HG02763 (cell line): ENCODE results near the gene BCAS1.

Experiments used
- ATAC-seq: cut with Tn5 transposase; IDR thresholded peaks from one replicate; pipeline ENCODE4 v1.9.1; 2021; ENCODE audit warnings: mild to moderate bottlenecking, moderate library complexity; ENCODE audit not compliant: unreplicated experiment

The BCAS1 gene

GRCh38 chr20:54070187-54070987 lies at the start of gene BCAS1:
TSS of gene BCAS1 (minus strand) at chr20:54070594. CDS start at chr20:54058718, 11,876 bp downstream.
- ATAC-seq: no peak

DNA sequence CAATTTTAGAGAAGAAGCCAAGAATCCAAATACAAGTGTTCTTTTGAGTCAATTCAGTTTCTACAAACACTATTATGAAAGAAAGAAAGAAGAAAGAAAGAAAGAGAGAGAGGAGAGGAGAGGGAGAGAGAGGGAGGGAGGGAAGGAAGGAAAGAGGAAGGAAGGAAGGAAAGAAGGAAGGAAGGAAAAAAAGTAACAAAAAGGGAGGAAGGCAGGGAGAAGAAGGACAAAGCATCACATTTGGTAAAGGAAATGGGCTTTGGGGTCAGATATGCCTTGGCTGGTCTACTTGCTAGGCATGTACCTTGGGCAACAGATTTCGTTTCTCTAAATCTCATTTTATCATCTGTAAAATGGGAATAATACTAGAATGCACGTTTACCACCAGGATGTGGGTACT lies 49.4 kb upstream of the BCAS1 start:
- ATAC-seq: no peak

GRCh38 chr20:54118220-54119001 lies 48.0 kb upstream of the BCAS1 start:
- no peak for ATAC-seq

DNA sequence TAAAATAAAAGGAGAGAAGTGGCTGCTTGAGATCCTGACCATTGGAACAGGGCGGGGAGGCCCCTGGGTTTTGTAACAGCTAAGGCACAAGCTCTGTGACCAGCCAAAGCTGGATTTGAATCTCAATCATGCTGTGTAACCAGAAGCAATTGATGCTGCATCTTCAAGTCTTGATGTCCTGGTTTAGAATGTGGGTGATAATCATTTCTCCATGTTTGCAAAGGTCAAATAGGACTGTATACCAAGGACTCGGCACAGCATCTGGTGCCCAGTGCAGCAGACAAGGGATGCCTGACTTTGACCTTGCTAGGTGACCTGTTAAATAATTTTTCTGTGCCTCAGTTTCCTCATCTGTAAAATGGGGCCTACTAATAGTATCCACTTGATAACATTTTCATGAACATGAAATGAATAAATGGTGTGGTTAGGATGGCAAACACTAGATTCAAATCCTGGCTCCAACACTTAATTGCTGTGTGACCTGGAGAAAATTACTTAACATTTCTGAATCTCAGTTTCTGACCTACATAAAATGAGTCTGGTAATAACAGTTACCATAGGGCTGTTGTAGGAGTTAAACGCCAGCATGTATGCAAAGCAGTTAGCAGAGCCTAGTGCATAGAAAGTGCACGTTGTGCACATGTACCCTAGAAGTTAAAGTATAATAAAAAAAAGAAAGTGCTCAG lies 46.3 kb upstream of the BCAS1 start:
- no peak for ATAC-seq

DNA sequence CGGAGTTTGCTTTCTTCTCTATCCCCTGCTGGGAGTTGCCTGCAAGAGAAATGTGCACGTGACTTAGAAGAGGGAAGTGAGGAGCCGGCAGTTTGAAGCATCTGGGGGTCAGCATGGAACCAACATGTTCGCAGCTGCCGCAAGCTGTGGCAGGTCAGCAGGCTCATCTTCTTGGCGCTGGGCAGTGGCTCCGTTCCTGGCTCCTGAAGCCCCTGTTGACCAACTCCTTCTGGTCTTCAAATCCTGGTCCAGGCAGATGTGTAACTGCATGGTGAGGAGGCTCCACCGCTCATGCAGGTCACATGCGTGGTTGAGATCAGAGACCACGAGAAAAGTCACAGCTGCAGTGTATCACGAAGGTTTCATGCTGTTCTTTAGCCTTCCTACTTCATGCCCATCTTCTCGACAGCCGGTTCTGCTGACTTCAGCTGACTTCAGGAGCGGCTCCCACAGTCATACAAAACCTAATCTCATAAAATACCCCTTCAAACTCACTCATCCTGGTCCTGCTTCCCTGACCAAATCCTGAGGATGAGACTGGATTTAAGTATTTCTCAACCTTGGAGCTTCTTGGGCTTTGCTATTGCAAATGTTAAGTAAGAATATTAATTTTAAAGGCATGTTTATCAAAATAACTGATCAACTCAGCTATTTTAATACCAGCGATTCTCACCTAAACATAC lies 44.9 kb upstream of the BCAS1 start:
- ATAC-seq: no peak

- ATAC-seq: no peak
Measured at GRCh38 chr20:54114109-54114508, 43.7 kb upstream of the BCAS1 start.

DNA sequence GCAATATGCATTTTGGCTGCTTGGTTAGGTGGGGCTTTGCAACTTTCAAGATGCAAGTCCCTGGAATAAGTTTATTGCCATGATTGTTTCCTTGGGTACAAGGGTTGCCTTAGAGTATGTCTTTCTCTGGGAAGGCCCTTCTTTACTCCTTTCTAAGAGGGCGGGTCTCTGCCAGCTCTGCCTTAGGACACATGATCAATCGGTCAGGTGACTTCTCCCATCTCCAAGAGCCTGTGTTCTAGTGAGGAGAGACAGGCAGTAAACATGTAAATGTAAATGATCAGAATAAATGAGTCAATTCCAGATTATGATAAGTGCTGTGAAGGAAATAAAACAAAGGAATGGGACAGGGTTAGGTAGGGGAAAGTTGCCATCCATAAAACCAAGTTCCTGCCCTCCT lies 43.2 kb upstream of the BCAS1 start:
- no peak for ATAC-seq

DNA sequence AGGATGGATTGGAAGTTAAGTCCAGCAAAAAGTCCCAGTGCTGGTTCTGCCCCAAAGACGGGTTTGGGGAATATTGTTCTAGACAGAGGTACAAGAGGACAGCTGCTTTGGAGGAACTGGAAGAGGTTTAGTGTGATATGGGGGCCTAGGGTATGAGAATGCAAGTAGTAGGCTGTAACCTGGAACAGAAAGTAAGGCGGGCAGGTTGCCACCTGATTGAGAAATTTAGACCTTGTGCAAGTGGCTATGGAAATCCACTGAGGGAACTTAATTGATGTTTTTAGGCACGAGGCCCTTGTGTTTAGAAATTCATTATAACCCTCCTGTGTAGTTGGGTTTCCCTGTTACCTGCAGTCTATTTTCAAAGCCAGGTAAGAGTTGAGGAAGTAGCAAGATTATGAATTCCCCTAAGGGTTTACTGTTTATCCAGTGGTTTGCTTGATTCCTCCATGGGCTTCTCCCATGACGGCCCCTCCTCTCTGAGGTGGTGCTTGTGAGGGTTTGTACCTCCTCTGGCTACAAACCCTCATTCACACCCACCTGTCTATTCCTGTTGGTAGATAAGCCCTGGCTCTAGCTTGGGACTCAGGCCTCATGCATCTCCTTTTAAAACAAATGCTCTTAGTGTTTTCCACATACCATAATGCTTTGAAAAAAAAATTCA lies 42.0 kb upstream of the BCAS1 start:
- no peak for ATAC-seq

DNA sequence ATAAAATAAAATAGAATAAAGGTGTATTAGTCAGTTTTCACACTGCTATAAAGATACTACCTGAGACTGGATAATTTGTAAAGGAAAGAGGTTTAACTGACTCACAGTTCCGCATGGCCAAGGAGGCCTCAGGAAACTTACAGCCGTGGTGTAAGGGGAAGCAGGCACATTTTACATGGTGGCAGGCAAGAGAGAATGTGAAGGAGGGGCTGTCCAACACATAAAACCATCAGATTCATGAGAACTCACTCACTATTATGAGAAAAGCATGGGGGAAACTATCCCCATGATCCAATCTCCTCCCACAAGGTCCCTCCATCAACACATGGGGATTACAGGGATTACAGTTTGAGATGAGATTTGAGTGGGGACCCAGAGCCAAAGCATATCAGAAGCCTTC lies 41.1 kb upstream of the BCAS1 start:
- no peak for ATAC-seq

- ATAC-seq: no peak
Measured at GRCh38 chr20:54110457-54110856, 40.1 kb upstream of the BCAS1 start.

- ATAC-seq: no peak
Measured at GRCh38 chr20:54110041-54110440, 39.6 kb upstream of the BCAS1 start.

DNA sequence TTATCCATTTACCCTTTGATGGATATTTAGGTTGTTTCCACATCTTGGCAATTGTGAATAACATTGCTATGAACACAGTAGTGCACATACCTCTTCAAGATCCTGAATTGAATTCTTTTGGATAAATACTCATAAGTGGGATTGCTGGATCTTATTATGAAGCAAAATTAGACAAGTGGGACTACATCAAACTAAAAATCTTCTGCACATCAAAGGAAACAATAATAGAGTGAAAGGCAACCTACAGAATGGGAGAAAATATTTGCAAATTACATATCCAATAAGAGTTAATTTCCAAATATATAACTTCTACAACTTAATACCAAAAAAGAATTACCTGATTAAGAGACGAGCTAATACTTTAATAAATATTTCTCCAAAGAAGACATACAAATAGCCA lies 38.4 kb upstream of the BCAS1 start:
- ATAC-seq: no peak

DNA sequence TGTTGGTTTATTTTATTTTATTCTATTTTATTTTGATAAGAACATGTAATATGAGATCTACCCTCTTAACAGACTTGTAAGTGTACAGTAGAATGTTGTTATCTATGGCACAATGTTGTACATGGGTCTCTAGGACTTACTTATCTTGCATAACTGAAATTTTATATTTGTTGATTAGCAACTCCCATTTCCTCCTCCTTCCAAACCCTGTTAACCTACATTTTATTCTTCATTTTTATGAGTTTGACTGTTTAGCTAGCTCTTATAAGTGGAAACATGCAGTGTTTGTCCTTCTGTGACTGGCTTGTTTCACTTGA lies 37.9 kb upstream of the BCAS1 start:
- no peak for ATAC-seq

DNA sequence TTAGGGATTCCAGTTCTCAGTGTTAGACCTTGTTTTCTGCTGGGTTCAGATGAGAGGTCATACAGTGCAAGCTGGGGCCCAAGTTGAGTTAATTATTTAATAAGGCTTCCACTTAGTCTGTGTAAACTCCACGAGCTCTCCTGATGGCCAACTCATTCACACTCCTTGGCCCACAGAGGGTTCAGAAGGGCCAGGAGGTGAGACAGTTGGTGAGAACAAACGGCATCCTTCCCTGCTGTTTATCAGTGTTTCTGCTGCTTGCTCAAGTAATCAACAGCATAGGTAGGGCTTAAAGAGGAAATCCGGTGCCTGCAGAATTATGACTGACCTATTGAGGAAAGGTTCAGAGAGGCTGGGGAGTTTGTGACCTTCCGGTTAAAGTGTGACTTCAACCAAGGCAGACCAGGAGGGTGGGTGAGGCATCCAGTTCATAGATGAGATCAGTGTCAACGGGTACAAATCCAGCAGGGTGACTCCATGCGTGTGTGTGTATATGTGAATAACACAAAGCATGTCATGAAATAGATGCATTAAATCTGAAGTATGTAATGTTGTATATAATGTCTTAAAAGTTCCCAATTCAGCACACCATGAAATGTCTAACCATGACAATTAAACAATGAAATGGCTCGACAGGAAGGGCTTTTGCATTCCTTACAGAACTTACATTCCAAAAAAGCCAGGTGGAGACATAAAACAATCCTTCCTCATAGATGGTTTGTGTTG lies 37.4 kb upstream of the BCAS1 start:
- ATAC-seq: no peak

GRCh38 chr20:54107181-54107580 lies 36.8 kb upstream of the BCAS1 start:
- no peak for ATAC-seq

GRCh38 chr20:54106162-54106561 lies 35.8 kb upstream of the BCAS1 start:
- ATAC-seq: no peak

DNA sequence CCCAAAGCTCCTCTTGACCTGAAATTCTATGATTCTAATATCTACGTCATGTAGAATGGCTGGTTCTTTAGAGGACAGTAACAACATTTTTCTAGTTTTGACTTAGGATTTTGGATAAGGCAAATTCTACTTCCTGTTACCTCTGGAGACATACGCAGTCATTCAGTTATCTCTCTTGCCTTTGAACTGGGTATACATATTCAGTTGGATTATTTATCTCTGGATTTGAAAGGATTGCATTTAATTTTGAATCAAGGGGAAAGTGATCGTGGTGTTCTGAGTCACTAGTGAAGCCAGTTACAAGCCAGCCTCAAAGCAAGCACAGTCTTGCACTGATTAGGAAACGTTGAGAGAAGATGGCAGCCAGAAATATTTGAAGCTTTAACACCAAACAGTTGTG lies 35.3 kb upstream of the BCAS1 start:
- ATAC-seq: no peak

GRCh38 chr20:54104781-54105180 lies 34.4 kb upstream of the BCAS1 start:
- no peak for ATAC-seq

- ATAC-seq: no peak
Measured at GRCh38 chr20:54103762-54104600, 33.6 kb upstream of the BCAS1 start.
